HepG2 (cell line): Measurements from ENCODE around the gene ING5. TPM values are rescaled to one million over a fixed set of nuclear protein-coding genes. Genes with fewer than 3 reads are reported as not detected.

Experiments used
- BRF2 ChIP-seq: sonication (generic); formaldehyde crosslinking; IDR thresholded peaks from 2 replicates; pipeline ENCODE4 v1.8.1; 2022; ENCODE audit warnings: mild to moderate bottlenecking, missing genetic modification reagents
- KDM2A ChIP-seq: sonication (generic); formaldehyde crosslinking; IDR thresholded peaks from 2 replicates; pipeline ENCODE4 v1.4.0; 2020; ENCODE audit warnings: low read depth, missing genetic modification reagents, borderline replicate concordance
- NFATC3 ChIP-seq: sonication (generic); formaldehyde crosslinking; IDR thresholded peaks from 2 replicates; pipeline ENCODE4 v1.5.1; 2020; ENCODE audit warnings: mild to moderate bottlenecking, missing genetic modification reagents
- NRL ChIP-seq: sonication (generic); formaldehyde crosslinking; IDR thresholded peaks from 2 replicates; pipeline ENCODE4 v1.5.0; 2020; ENCODE audit warnings: missing genetic modification reagents, mild to moderate bottlenecking, moderate library complexity, borderline replicate concordance
- POLR2G ChIP-seq: fragments of 200-400 bp; formaldehyde crosslinking; IDR thresholded peaks from 2 replicates; pipeline ENCODE4 v1.6.1; 2018; ENCODE audit warnings: mild to moderate bottlenecking, low read depth, low read length, moderate library complexity
- RARG ChIP-seq: sonication (generic); formaldehyde crosslinking; IDR thresholded peaks from 2 replicates; pipeline ENCODE4 v1.4.0; 2020; ENCODE audit warnings: low read depth, mild to moderate bottlenecking, missing genetic modification reagents
- SAP130 ChIP-seq: IDR thresholded peaks from 2 replicates; pipeline ENCODE4 v1.6.1; 2016; ENCODE audit warnings: low read depth
- SRSF4 ChIP-seq: fragments of 200-400 bp; formaldehyde crosslinking; IDR thresholded peaks from one replicate; pipeline ENCODE4 v1.6.1; 2018; ENCODE audit warnings: mild to moderate bottlenecking, low read depth, low read length, moderate library complexity; ENCODE audit not compliant: poor library complexity, severe bottlenecking
- TGIF2 ChIP-seq: IDR thresholded peaks from 2 replicates; pipeline ENCODE4 v1.6.1; 2016; ENCODE audit warnings: control low read depth, missing compliant biosample characterization
- ZFP37 ChIP-seq: sonication (generic); formaldehyde crosslinking; IDR thresholded peaks from 2 replicates; pipeline ENCODE4 v1.4.0; 2020; ENCODE audit warnings: missing genetic modification reagents, borderline replicate concordance
- ZMYM3 ChIP-seq: sonication (generic); formaldehyde crosslinking; IDR thresholded peaks from 2 replicates; pipeline ENCODE4 v1.5.1; 2020; ENCODE audit warnings: mild to moderate bottlenecking, missing genetic modification reagents
- ZNF34 ChIP-seq: sonication (generic); formaldehyde crosslinking; IDR thresholded peaks from 2 replicates; pipeline ENCODE4 v1.4.0; 2020; ENCODE audit warnings: mild to moderate bottlenecking, missing genetic modification reagents, borderline replicate concordance
- ZNF414 ChIP-seq: sonication (generic); formaldehyde crosslinking; IDR thresholded peaks from 2 replicates; pipeline ENCODE4 v1.5.0; 2020; ENCODE audit warnings: missing genetic modification reagents
- ZNF44 ChIP-seq: sonication (generic); formaldehyde crosslinking; IDR thresholded peaks from 2 replicates; pipeline ENCODE4 v1.5.1; 2020; ENCODE audit warnings: mild to moderate bottlenecking, missing genetic modification reagents
- polyA plus RNA-seq, 8 experiments: library from polyadenylated mRNA; depleted of rRNA in 3 of 8; stranded (reverse) in 7 of 8; unstranded in 1 of 8; fragments of >200 nt; fragmentation: Illumina TruSeq in 4 of 8; extraction: Trizol in 4 of 8; gene quantifications; 2 replicates each; pipeline versions ENCODE4 v1.2.1 to v1.2.3, GENCODE V29; 2011 to 2016; ENCODE audit warnings: low read depth in 4 of 8, missing spikeins in 1 of 8, mixed read lengths in 1 of 8; ENCODE audit not compliant: insufficient read depth in 1 of 8
- total RNA-seq, 5 experiments: library from RNA; depleted of rRNA; stranded (reverse); fragments of >200 nt; fragmentation: Illumina TruSeq; extraction: Trizol; gene quantifications; 2 replicates each; pipeline ENCODE4 v1.2.3, GENCODE V29; 2016; ENCODE audit warnings: low read depth in 1 of 5
- TF ChIP-seq, protein P1 (sequence below): sonication (generic); formaldehyde crosslinking; IDR thresholded peaks from 2 replicates; pipeline ENCODE4 v1.4.0; 2020; ENCODE audit warnings: mild to moderate bottlenecking, missing genetic modification reagents
- TF ChIP-seq, protein P2 (sequence below): IDR thresholded peaks from 2 replicates; pipeline ENCODE4 v1.6.1; 2016; ENCODE audit warnings: missing compliant biosample characterization, missing genetic modification reagents, borderline replicate concordance
- TF ChIP-seq, protein P3 (sequence below): sonication (generic); formaldehyde crosslinking; IDR thresholded peaks from 2 replicates; pipeline ENCODE4 v1.4.0; 2020; ENCODE audit warnings: missing genetic modification reagents, borderline replicate concordance

Gene ING5
- total and polyA plus RNA-seq, 2 of the 13 experiments (the other 11 are each of a cell fraction or from before 2014, with no cell fraction given): 61.9 to 71.9 TPM

GRCh38 chr2:241724259-241724974 is 22.6 kb downstream of the ING5 start (continued):
- TF ChIP-seq, protein P1, sequence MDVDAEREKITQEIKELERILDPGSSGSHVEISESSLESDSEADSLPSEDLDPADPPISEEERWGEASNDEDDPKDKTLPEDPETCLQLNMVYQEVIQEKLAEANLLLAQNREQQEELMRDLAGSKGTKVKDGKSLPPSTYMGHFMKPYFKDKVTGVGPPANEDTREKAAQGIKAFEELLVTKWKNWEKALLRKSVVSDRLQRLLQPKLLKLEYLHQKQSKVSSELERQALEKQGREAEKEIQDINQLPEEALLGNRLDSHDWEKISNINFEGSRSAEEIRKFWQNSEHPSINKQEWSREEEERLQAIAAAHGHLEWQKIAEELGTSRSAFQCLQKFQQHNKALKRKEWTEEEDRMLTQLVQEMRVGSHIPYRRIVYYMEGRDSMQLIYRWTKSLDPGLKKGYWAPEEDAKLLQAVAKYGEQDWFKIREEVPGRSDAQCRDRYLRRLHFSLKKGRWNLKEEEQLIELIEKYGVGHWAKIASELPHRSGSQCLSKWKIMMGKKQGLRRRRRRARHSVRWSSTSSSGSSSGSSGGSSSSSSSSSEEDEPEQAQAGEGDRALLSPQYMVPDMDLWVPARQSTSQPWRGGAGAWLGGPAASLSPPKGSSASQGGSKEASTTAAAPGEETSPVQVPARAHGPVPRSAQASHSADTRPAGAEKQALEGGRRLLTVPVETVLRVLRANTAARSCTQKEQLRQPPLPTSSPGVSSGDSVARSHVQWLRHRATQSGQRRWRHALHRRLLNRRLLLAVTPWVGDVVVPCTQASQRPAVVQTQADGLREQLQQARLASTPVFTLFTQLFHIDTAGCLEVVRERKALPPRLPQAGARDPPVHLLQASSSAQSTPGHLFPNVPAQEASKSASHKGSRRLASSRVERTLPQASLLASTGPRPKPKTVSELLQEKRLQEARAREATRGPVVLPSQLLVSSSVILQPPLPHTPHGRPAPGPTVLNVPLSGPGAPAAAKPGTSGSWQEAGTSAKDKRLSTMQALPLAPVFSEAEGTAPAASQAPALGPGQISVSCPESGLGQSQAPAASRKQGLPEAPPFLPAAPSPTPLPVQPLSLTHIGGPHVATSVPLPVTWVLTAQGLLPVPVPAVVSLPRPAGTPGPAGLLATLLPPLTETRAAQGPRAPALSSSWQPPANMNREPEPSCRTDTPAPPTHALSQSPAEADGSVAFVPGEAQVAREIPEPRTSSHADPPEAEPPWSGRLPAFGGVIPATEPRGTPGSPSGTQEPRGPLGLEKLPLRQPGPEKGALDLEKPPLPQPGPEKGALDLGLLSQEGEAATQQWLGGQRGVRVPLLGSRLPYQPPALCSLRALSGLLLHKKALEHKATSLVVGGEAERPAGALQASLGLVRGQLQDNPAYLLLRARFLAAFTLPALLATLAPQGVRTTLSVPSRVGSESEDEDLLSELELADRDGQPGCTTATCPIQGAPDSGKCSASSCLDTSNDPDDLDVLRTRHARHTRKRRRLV: no peak
- TF ChIP-seq ZNF44 (CRISPR knock-in tag) (no peak), POLR2G (no peak; the same call in none of the 2 replicates), SRSF4 (no peak), NFATC3 (CRISPR knock-in tag) (no peak), SAP130 (CRISPR knock-in tag) (no peak), ZFP37 (CRISPR knock-in tag) (no peak), ZNF414 (CRISPR knock-in tag) (no peak), BRF2 (CRISPR knock-in tag) (no peak), ZMYM3 (CRISPR knock-in tag) (no peak), TGIF2 (CRISPR knock-in tag) (no peak), KDM2A (CRISPR knock-in tag) (peak; percentile 39; the same call in 1 of the 2 replicates), ZNF34 (CRISPR knock-in tag) (no peak), RARG (CRISPR knock-in tag) (no peak), NRL (CRISPR knock-in tag) (peak; percentile 22; the same call in 1 of the 2 replicates)
- TF ChIP-seq, protein P2, sequence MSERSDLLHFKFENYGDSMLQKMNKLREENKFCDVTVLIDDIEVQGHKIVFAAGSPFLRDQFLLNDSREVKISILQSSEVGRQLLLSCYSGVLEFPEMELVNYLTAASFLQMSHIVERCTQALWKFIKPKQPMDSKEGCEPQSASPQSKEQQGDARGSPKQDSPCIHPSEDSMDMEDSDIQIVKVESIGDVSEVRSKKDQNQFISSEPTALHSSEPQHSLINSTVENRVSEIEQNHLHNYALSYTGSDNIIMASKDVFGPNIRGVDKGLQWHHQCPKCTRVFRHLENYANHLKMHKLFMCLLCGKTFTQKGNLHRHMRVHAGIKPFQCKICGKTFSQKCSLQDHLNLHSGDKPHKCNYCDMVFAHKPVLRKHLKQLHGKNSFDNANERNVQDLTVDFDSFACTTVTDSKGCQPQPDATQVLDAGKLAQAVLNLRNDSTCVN (CRISPR knock-in tag): no peak
- TF ChIP-seq, protein P3, sequence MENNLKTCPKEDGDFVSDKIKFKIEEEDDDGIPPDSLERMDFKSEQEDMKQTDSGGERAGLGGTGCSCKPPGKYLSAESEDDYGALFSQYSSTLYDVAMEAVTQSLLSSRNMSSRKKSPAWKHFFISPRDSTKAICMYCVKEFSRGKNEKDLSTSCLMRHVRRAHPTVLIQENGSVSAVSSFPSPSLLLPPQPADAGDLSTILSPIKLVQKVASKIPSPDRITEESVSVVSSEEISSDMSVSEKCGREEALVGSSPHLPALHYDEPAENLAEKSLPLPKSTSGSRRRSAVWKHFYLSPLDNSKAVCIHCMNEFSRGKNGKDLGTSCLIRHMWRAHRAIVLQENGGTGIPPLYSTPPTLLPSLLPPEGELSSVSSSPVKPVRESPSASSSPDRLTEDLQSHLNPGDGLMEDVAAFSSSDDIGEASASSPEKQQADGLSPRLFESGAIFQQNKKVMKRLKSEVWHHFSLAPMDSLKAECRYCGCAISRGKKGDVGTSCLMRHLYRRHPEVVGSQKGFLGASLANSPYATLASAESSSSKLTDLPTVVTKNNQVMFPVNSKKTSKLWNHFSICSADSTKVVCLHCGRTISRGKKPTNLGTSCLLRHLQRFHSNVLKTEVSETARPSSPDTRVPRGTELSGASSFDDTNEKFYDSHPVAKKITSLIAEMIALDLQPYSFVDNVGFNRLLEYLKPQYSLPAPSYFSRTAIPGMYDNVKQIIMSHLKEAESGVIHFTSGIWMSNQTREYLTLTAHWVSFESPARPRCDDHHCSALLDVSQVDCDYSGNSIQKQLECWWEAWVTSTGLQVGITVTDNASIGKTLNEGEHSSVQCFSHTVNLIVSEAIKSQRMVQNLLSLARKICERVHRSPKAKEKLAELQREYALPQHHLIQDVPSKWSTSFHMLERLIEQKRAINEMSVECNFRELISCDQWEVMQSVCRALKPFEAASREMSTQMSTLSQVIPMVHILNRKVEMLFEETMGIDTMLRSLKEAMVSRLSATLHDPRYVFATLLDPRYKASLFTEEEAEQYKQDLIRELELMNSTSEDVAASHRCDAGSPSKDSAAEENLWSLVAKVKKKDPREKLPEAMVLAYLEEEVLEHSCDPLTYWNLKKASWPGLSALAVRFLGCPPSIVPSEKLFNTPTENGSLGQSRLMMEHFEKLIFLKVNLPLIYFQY (CRISPR knock-in tag): no peak
